SK-MEL-5 (cell line): ENCODE data around the gene OR4C11. TPM values are rescaled to one million over a fixed set of nuclear protein-coding genes. Genes with fewer than 3 reads are reported as not detected.

Source experiments
- DNase-seq: peaks from one replicate; pipeline ENCODE4 v3.0.0-alpha.2; 2016; ENCODE audit warnings: low read depth, low spot score
- in situ Hi-C: cut with HindIII; loops from 2 replicates; pipeline ENCODE4 v1.10.0; 2016; ENCODE audit warnings: low sequenced_read_pairs, high pct_unique_total_duplicates, low pct_unique_long_range_greater_than_20kb
- polyA plus RNA-seq, 2 experiments: library from polyadenylated mRNA; depleted of rRNA; stranded (reverse); fragments of >200 nt; gene quantifications; 2 replicates each; pipeline ENCODE4 v1.2.3, GENCODE V29; 2015
- total RNA-seq: library from RNA; depleted of rRNA; stranded (reverse); fragments of >200 nt; shearing (Covaris generic); gene quantifications from 2 replicates; pipeline ENCODE4 v1.2.3, GENCODE V29; 2014; rRNA removed

OR4C11 gene
- total RNA-seq: not detected in 2 replicates
- polyA plus RNA-seq (2015; cell fraction: cytosol; rRNA removed): not detected in 2 replicates
- not detected in 2 replicates for polyA plus RNA-seq (2015; cell fraction: nucleus; rRNA removed)

- no peak for DNase-seq
- in situ Hi-C loops: no loop called here
These were observed at the start of gene OR4C11 for GRCh38 chr11:55607545-55607944. Gene OR4C11, minus strand, starts transcription at chr11:55607645. Its CDS starts 3,272 bp downstream, at chr11:55604373.

GRCh38 chr11:55655096-55655495, 47.7 kb upstream of the OR4C11 start:
- no peak for DNase-seq
- in situ Hi-C loops: no loop called here

- DNase-seq: no peak
- in situ Hi-C loops: no loop called here
These were observed 45.1 kb upstream of the OR4C11 start for GRCh38 chr11:55652560-55652959.

GRCh38 chr11:55648027-55648426, 40.6 kb upstream of the OR4C11 start, which contains the start of gene OR4S2:
Gene OR4S2, plus strand, starts transcription at chr11:55648327. Its CDS starts 2,577 bp downstream, at chr11:55650904.
- DNase-seq: no peak
- in situ Hi-C loops: no loop called here

GRCh38 chr11:55634813-55635212, 27.4 kb upstream of the OR4C11 start, which contains the start of gene OR4P4:
Gene OR4P4, plus strand, starts transcription at chr11:55635113.
- DNase-seq: no peak
- in situ Hi-C loops: no loop called here

GRCh38 chr11:55624531-55624930, 17.1 kb upstream of the OR4C11 start:
- in situ Hi-C loops: no loop called here
- no peak for DNase-seq

GRCh38 chr11:55572548-55572947, 34.9 kb downstream of the OR4C11 start:
- DNase-seq: no peak
- in situ Hi-C loops: no loop called here

GRCh38 chr11:55571828-55572227, 35.6 kb downstream of the OR4C11 start, which contains the start of gene OR4C16:
Gene OR4C16, plus strand, starts transcription at chr11:55572128. Its CDS starts 0 bp downstream, at chr11:55572128.
- no peak for DNase-seq
- in situ Hi-C loops: no loop called here

GRCh38 chr11:55554169-55554568, 53.3 kb downstream of the OR4C11 start, which contains the start of gene OR4C15:
Gene OR4C15, plus strand, starts transcription at chr11:55554469. Its CDS starts 0 bp downstream, at chr11:55554469.
- no peak for DNase-seq
- in situ Hi-C loops: no loop called here

Other genes starting within 250 kb of the OR4C11 start
- not detected in 2 replicates for gene OR4A15, start 239.7 kb downstream of the OR4C11 start, total RNA-seq
- not detected in 2 replicates for gene OR4C15, start 53.2 kb downstream of the OR4C11 start, total RNA-seq
- gene OR4C16, start 35.5 kb downstream of the OR4C11 start, total RNA-seq: not detected in 2 replicates
- not detected in 2 replicates for gene OR4P4, start 27.5 kb upstream of the OR4C11 start, total RNA-seq
- gene OR4S2, start 40.7 kb upstream of the OR4C11 start, total RNA-seq: not detected in 2 replicates
- not detected in 2 replicates for gene OR4C6, start 54.6 kb upstream of the OR4C11 start, total RNA-seq
- not detected in 2 replicates for gene OR5D13, start 165.8 kb upstream of the OR4C11 start, total RNA-seq
- 0.37 TPM in 1 of 2 replicates, not detected in the other for gene OR5D14, start 187.9 kb upstream of the OR4C11 start, total RNA-seq
- not detected in 2 replicates for gene OR5L1, start 203.7 kb upstream of the OR4C11 start, total RNA-seq
- not detected in 2 replicates for gene OR5D18, start 212.0 kb upstream of the OR4C11 start, total RNA-seq
- not detected in 2 replicates for gene OR5L2, start 219.6 kb upstream of the OR4C11 start, total RNA-seq
- gene OR5D16, start 231.1 kb upstream of the OR4C11 start, total RNA-seq: not detected in 2 replicates